ENCODE measurements around the gene AVPI1. TPM values are rescaled to one million over a fixed set of nuclear protein-coding genes. Genes with fewer than 3 reads are reported as not detected.

Gene AVPI1
- total RNA-seq, 1 donor from 2014 or later: 5.6 TPM

DNA sequence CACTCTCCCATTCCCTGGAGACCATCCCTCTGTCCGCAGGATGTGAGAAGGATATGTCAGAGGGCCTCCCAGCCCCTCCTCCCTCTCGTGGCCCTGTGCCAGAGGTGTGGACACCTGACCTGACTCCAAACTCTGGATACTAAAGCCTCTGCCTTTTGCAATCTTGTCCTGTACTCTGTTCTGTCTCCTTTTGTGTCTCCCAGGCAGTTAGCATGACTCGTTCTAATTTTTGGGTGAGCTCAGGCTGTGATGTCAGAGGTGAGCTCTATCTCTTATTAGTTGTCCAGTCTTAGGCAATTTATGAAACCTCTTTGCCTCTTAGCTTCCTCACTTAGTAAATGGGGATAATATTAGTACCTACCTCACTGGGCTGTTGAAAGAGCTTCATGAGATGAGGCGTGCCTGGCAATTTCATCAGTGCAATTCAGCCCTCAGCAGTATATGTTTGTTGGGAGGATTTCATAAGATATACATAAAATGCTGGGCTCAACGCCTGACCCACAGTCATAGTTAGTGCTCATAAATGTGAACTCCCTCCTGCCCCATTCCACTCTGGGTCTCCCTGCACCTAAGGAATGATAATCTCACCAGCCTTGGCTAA, 37.4 kb upstream of the AVPI1 start:
- H3K9me3 ChIP-seq (ENCODE audit: insufficient read depth, low read depth, low read length): no peaks in the 10 kb centered on the region
- no peak overlapping the region for H3K27ac Mint-ChIP-seq (ENCODE audit: unreplicated experiment)
- no peaks in the 10 kb centered on the region for H3K36me3 ChIP-seq (ENCODE audit: insufficient read depth, low read length)
- peaks cover 14% of the 10 kb centered on the region for H3K36me3 Mint-ChIP-seq (ENCODE audit: low read depth, unreplicated experiment)
- no peak overlapping the region for H2AFZ ChIP-seq (ENCODE audit: low read depth, low read length)
- peaks cover 3% of the 10 kb centered on the region for H4K20me1 ChIP-seq (ENCODE audit: insufficient read depth, low read length)
- H3K27me3 Mint-ChIP-seq (ENCODE audit: low read depth, unreplicated experiment): no peaks in the 10 kb centered on the region
- DNase-seq (ENCODE audit: low read depth) (no peak), FAIRE-seq (no peak)
- no peak overlapping the region for H3K27ac ChIP-seq (ENCODE audit: low read depth, low read length)
- H3K79me2 ChIP-seq (ENCODE audit: insufficient read depth, low read length): no peaks in the 10 kb centered on the region
- H3K9me3 Mint-ChIP-seq (ENCODE audit: unreplicated experiment): no peaks in the 10 kb centered on the region
- H3K27me3 ChIP-seq (ENCODE audit: insufficient read depth, low read length): no peaks in the 10 kb centered on the region
- H3K4me2 ChIP-seq (ENCODE audit: low read length): no peak overlapping the region
- H3K9ac ChIP-seq (ENCODE audit: low read length): no peak overlapping the region
- H3K4me3 Mint-ChIP-seq (ENCODE audit: unreplicated experiment): no peak overlapping the region
- TF ChIP-seq EZH2 (IDR thresholded peaks at IDR 0.05; ENCODE audit: insufficient read depth, low read length): no peak
- TF ChIP-seq, protein P1, sequence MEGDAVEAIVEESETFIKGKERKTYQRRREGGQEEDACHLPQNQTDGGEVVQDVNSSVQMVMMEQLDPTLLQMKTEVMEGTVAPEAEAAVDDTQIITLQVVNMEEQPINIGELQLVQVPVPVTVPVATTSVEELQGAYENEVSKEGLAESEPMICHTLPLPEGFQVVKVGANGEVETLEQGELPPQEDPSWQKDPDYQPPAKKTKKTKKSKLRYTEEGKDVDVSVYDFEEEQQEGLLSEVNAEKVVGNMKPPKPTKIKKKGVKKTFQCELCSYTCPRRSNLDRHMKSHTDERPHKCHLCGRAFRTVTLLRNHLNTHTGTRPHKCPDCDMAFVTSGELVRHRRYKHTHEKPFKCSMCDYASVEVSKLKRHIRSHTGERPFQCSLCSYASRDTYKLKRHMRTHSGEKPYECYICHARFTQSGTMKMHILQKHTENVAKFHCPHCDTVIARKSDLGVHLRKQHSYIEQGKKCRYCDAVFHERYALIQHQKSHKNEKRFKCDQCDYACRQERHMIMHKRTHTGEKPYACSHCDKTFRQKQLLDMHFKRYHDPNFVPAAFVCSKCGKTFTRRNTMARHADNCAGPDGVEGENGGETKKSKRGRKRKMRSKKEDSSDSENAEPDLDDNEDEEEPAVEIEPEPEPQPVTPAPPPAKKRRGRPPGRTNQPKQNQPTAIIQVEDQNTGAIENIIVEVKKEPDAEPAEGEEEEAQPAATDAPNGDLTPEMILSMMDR (IDR thresholded peaks at IDR 0.05; ENCODE audit: insufficient read depth, low read depth, low read length): no peak
- H3K4me1 Mint-ChIP-seq (ENCODE audit: low read depth, unreplicated experiment): peaks cover 8% of the 10 kb centered on the region
- H3K4me3 ChIP-seq (ENCODE audit: insufficient read depth, low read depth, low read length): no peak overlapping the region
- peaks cover 4% of the 10 kb centered on the region for H3K4me1 ChIP-seq (ENCODE audit: insufficient read depth, low read length)

DNA sequence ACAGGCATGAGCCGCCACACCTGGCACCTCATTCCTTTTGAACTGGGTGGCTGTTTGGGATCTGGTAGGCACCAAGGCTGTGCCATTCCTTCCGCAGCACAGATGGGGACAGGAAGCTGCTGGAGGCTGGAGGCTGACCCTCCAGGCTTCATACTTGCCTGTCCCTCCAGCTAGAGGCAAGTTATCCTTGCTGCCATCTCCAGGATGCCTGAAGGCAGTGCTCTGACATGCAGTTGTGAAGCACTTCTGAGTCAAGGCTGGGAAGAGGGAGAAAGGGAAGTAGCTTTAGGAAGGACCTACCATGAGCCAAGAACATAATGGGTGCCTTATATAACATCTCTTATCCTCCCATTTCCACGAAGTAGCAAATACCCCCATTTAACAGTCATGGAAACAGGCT, 36.0 kb upstream of the AVPI1 start:
- Mint-ChIP-seq H3K9me3 (ENCODE audit: unreplicated experiment) (peaks cover 2% of the 10 kb centered on the region), H3K36me3 (ENCODE audit: low read depth, unreplicated experiment) (peaks cover 24% of the 10 kb centered on the region), H3K27me3 (ENCODE audit: low read depth, unreplicated experiment) (no peaks in the 10 kb centered on the region), H3K27ac (ENCODE audit: unreplicated experiment) (no peak overlapping the region), H3K4me3 (ENCODE audit: unreplicated experiment) (no peak overlapping the region), H3K4me1 (ENCODE audit: low read depth, unreplicated experiment) (peaks cover 20% of the 10 kb centered on the region)
- H2AFZ ChIP-seq (ENCODE audit: low read depth, low read length): no peak overlapping the region
- H3K79me2 ChIP-seq (ENCODE audit: insufficient read depth, low read length): peaks cover 5% of the 10 kb centered on the region
- H4K20me1 ChIP-seq (ENCODE audit: insufficient read depth, low read length): peaks cover 17% of the 10 kb centered on the region
- H3K4me2 ChIP-seq (ENCODE audit: low read length): no peak overlapping the region
- H3K4me1 ChIP-seq (ENCODE audit: insufficient read depth, low read length): peaks cover 8% of the 10 kb centered on the region
- peaks cover 4% of the 10 kb centered on the region for H3K36me3 ChIP-seq (ENCODE audit: insufficient read depth, low read length)
- DNase-seq (ENCODE audit: low read depth) (no peak), FAIRE-seq (no peak)
- no peak overlapping the region for H3K27ac ChIP-seq (ENCODE audit: low read depth, low read length)
- TF ChIP-seq, protein P1 (IDR thresholded peaks at IDR 0.05; ENCODE audit: insufficient read depth, low read depth, low read length): no peak
- TF ChIP-seq EZH2 (IDR thresholded peaks at IDR 0.05; ENCODE audit: insufficient read depth, low read length): no peak
- no peak overlapping the region for H3K9ac ChIP-seq (ENCODE audit: low read length)
- H3K27me3 ChIP-seq (ENCODE audit: insufficient read depth, low read length): no peaks in the 10 kb centered on the region
- no peak overlapping the region for H3K4me3 ChIP-seq (ENCODE audit: insufficient read depth, low read depth, low read length)
- no peaks in the 10 kb centered on the region for H3K9me3 ChIP-seq (ENCODE audit: insufficient read depth, low read depth, low read length)

Measured in astrocyte (in vitro differentiated cells and primary cell).